ENCODE measurements around the gene DNM2. TPM values are rescaled to one million over a fixed set of nuclear protein-coding genes. Genes with fewer than 3 reads are reported as not detected.
A peak's percentile ranks its signal among the peaks of the same experiment; 100 is the strongest.

The DNM2 gene
- total and polyA plus RNA-seq, 2 of the 13 experiments (the other 11 are each of a cell fraction or from before 2014, with no cell fraction given), result 41.7 to 59.8 TPM

GRCh38 chr19:10769533-10770491 is 51.9 kb downstream of the DNM2 start (continued):
- TF ChIP-seq ZFY (CRISPR knock-in tag; IDR thresholded peaks at IDR 0.05) (no peak), HNRNPK (IDR thresholded peaks at IDR 0.05; ENCODE audit: low read depth, low read length, poor library complexity, severe bottlenecking) (no peak), RFXANK (CRISPR knock-in tag; IDR thresholded peaks at IDR 0.05) (no peak), PRDM15 (CRISPR knock-in tag; IDR thresholded peaks at IDR 0.05) (no peak), ZNF142 (CRISPR knock-in tag; IDR thresholded peaks at IDR 0.05) (no peak), GMEB1 (CRISPR knock-in tag; IDR thresholded peaks at IDR 0.05; ENCODE audit: borderline replicate concordance) (no peak; the same call in 1 of the 2 replicates), PAWR (CRISPR knock-in tag; IDR thresholded peaks at IDR 0.05; ENCODE audit: borderline replicate concordance) (no peak), CSRNP2 (CRISPR knock-in tag; conservative IDR thresholded peaks at IDR 0.05; ENCODE audit: low read depth) (no peak), ONECUT2 (CRISPR knock-in tag; IDR thresholded peaks at IDR 0.05) (no peak), MAFF (IDR thresholded peaks at IDR 0.05; ENCODE audit: low read depth, low read length) (no peak), ZSCAN9 (CRISPR knock-in tag; IDR thresholded peaks at IDR 0.05; ENCODE audit: borderline replicate concordance) (no peak), ZKSCAN5 (CRISPR knock-in tag; IDR thresholded peaks at IDR 0.05) (no peak), YY1 (IDR thresholded peaks at IDR 0.05; ENCODE audit: insufficient read depth, insufficient replicate concordance, low read depth, low read length) (peak; percentile 30), ZNF7 (CRISPR knock-in tag; IDR thresholded peaks at IDR 0.05) (no peak), NFKBIZ (CRISPR knock-in tag; IDR thresholded peaks at IDR 0.05) (no peak), ZNF672 (CRISPR knock-in tag; IDR thresholded peaks at IDR 0.05) (no peak)

Measured in HepG2 (cell line).